HG03045 (cell line): ENCODE measurements around the gene RUNX2.
A peak's percentile ranks its signal among the peaks of the same experiment; 100 is the strongest.
"Not testable (repeated sequence)": the region's sequence is repeated elsewhere in the genome, so short reads cannot be mapped to it uniquely, and the experiment has no call there.

Experiments
- ATAC-seq: cut with Tn5 transposase; IDR thresholded peaks from one replicate; pipeline ENCODE4 v1.9.1; 2021; ENCODE audit warnings: mild to moderate bottlenecking, moderate library complexity; ENCODE audit not compliant: unreplicated experiment

Gene RUNX2

GRCh38 chr6:45543298-45544235 is 215.4 kb downstream of the RUNX2 start:
- ATAC-seq = no peak

- ATAC-seq = no peak
Measured at GRCh38 chr6:45545416-45545815, 217.3 kb downstream of the RUNX2 start.

- peak; percentile 93 for ATAC-seq
Measured at GRCh38 chr6:45548657-45549515, 220.8 kb downstream of the RUNX2 start.

GRCh38 chr6:45552536-45552935 is 224.4 kb downstream of the RUNX2 start:
- ATAC-seq = no peak

- ATAC-seq = no peak
Measured at GRCh38 chr6:45553730-45554344, 225.7 kb downstream of the RUNX2 start.

GRCh38 chr6:45554591-45554990 is 226.5 kb downstream of the RUNX2 start:
- no peak for ATAC-seq

GRCh38 chr6:45555981-45556771 is 228.0 kb downstream of the RUNX2 start:
- no peak for ATAC-seq

- no peak for ATAC-seq
Measured at GRCh38 chr6:45556828-45557227, 228.7 kb downstream of the RUNX2 start.

- ATAC-seq = no peak
Measured at GRCh38 chr6:45557454-45557853, 229.3 kb downstream of the RUNX2 start.

- ATAC-seq = peak; percentile 60
Measured at GRCh38 chr6:45558858-45559257, 230.7 kb downstream of the RUNX2 start.

- ATAC-seq = not testable (repeated sequence)
Measured at GRCh38 chr6:45560321-45560820, 232.2 kb downstream of the RUNX2 start.

- no peak for ATAC-seq
Measured at GRCh38 chr6:45562171-45562570, 234.0 kb downstream of the RUNX2 start.

- no peak for ATAC-seq
Measured at GRCh38 chr6:45563041-45563440, 234.9 kb downstream of the RUNX2 start.

GRCh38 chr6:45563844-45564243 is 235.7 kb downstream of the RUNX2 start:
- ATAC-seq = no peak

- no peak for ATAC-seq
Measured at GRCh38 chr6:45566882-45567281, 238.8 kb downstream of the RUNX2 start.

- no peak for ATAC-seq
Measured at GRCh38 chr6:45567879-45568278, 239.7 kb downstream of the RUNX2 start.

GRCh38 chr6:45568626-45569025 is 240.5 kb downstream of the RUNX2 start:
- no peak for ATAC-seq

- no peak for ATAC-seq
Measured at GRCh38 chr6:45569210-45569945, 241.2 kb downstream of the RUNX2 start.

GRCh38 chr6:45571159-45571558 is 243.0 kb downstream of the RUNX2 start:
- ATAC-seq = no peak

- no peak for ATAC-seq
Measured at GRCh38 chr6:45572833-45573232, 244.7 kb downstream of the RUNX2 start.
